ENCODE measurements around the gene C18orf63.

GRCh38 chr18:74268175-74268574, 47.5 kb upstream of the C18orf63 start:
- TF ChIP-seq, protein P1, sequence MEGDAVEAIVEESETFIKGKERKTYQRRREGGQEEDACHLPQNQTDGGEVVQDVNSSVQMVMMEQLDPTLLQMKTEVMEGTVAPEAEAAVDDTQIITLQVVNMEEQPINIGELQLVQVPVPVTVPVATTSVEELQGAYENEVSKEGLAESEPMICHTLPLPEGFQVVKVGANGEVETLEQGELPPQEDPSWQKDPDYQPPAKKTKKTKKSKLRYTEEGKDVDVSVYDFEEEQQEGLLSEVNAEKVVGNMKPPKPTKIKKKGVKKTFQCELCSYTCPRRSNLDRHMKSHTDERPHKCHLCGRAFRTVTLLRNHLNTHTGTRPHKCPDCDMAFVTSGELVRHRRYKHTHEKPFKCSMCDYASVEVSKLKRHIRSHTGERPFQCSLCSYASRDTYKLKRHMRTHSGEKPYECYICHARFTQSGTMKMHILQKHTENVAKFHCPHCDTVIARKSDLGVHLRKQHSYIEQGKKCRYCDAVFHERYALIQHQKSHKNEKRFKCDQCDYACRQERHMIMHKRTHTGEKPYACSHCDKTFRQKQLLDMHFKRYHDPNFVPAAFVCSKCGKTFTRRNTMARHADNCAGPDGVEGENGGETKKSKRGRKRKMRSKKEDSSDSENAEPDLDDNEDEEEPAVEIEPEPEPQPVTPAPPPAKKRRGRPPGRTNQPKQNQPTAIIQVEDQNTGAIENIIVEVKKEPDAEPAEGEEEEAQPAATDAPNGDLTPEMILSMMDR (IDR thresholded peaks at IDR 0.05) = no peak
- TF ChIP-seq POLR2A (IDR thresholded peaks at IDR 0.05) (no peak), EP300 (IDR thresholded peaks at IDR 0.05; ENCODE audit: low read depth) (no peak)

Data from transverse colon (tissue), 3 donors.